ENCODE measurements around the gene CLCNKB.
"Not testable (repeated sequence)": the region's sequence is repeated elsewhere in the genome, so short reads cannot be mapped to it uniquely, and the experiment has no call there.

Gene CLCNKB

DNA sequence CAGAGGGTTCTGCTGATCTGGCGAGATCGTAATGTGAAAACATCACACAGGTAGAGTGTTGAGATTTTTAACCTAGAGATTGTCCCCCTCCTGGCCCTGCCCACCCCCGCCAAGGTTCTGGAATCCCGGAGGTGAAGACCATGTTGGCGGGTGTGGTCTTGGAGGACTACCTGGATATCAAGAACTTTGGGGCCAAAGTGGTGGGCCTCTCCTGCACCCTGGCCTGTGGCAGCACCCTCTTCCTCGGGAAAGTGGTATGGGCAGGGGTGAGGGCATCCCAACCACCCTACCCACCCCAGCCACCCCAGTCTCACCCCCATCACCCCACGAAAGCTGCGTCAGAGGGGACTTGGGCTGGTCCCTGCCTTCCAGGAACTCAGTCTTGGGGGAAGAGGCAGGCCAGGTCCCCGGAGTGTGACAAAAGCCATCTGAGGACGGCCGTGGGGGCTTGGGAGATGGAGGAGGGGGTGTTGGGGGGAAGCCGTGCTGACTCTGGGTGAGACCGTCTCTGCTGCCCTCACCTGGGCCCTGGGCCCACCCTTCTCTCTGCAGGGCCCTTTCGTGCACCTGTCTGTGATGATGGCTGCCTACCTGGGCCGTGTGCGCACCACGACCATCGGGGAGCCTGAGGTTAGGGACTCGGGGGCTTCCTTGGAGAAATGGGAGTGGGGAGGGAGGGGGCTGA, 4.4 kb downstream of the CLCNKB start:
- no peak for DNase-seq
- TF ChIP-seq, protein P1, sequence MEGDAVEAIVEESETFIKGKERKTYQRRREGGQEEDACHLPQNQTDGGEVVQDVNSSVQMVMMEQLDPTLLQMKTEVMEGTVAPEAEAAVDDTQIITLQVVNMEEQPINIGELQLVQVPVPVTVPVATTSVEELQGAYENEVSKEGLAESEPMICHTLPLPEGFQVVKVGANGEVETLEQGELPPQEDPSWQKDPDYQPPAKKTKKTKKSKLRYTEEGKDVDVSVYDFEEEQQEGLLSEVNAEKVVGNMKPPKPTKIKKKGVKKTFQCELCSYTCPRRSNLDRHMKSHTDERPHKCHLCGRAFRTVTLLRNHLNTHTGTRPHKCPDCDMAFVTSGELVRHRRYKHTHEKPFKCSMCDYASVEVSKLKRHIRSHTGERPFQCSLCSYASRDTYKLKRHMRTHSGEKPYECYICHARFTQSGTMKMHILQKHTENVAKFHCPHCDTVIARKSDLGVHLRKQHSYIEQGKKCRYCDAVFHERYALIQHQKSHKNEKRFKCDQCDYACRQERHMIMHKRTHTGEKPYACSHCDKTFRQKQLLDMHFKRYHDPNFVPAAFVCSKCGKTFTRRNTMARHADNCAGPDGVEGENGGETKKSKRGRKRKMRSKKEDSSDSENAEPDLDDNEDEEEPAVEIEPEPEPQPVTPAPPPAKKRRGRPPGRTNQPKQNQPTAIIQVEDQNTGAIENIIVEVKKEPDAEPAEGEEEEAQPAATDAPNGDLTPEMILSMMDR (IDR thresholded peaks at IDR 0.05; ENCODE audit: low read depth, low read length, missing control alignments): no peak
- no peak overlapping the region for H3K4me3 ChIP-seq (ENCODE audit: low read depth, low read length)
- H3K27me3 ChIP-seq (replicated peaks): no peaks in the 10 kb centered on the region
- in situ Hi-C loops (cut with HindIII; ENCODE audit: low pct_ligation_motif_present, low sequenced_read_pairs): no loop called here
- no peaks in the 10 kb centered on the region for H3K36me3 ChIP-seq (replicated peaks)
- no peak overlapping the region for H3K27ac ChIP-seq

DNA sequence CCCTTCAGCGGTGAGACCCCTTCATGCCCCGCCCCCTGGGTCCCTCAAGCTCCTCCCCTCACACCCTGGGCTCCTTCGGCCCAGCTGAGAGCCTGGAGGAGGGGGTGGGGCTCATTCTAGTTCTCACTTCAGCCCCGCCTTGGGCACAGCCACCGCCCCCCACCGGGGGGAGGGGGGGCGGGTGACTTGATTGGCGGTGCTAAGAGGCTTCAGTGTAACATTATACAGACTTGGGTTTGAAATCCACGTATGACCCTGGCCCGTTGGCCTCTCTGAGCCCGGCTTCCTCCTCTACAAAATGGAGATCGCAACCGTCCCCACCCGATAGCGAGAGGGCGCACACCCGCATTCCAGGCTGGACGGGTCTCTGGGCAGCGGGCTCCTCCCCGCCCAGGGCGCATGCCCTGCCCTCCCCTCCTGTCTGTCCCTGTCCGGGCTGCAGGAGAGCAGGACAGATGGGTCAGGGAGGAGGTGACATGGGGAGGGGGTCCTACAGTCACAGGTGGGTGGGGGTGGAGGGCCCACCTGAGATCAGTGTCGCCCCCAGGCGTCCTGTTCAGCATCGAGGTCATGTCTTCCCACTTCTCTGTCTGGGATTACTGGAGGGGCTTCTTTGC, 5.1 kb downstream of the CLCNKB start:
- no peak overlapping the region for H3K27ac ChIP-seq
- no peaks in the 10 kb centered on the region for H3K36me3 ChIP-seq (replicated peaks)
- no peaks in the 10 kb centered on the region for H3K27me3 ChIP-seq (replicated peaks)
- DNase-seq: no peak
- TF ChIP-seq, protein P1 (IDR thresholded peaks at IDR 0.05; ENCODE audit: low read depth, low read length, missing control alignments): no peak
- H3K4me3 ChIP-seq (ENCODE audit: low read depth, low read length): peak overlapping the region; percentile 33
- in situ Hi-C loops (cut with HindIII; ENCODE audit: low pct_ligation_motif_present, low sequenced_read_pairs): no loop called here

DNA sequence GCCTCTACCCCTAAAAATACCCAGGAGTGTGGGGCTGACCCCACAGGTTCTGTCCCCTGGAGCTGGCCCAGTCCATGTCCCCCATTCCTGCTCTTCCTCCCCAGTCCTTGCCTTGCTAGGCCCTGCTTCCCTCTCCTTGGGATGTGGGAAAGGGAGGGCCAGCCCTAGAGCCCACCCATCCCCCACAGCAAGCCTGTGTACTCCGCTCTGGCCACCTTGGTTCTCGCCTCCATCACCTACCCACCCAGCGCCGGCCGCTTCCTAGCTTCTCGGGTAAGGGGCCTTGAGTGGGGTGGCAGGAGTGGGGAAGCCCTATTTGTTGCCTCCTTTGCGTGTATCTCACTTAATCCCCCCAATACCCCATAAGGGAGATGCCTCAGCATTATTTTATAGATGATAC, 6.7 kb downstream of the CLCNKB start:
- in situ Hi-C loops (cut with HindIII; ENCODE audit: low pct_ligation_motif_present, low sequenced_read_pairs): no loop called here
- H3K36me3 ChIP-seq (replicated peaks): no peaks in the 10 kb centered on the region
- TF ChIP-seq, protein P1 (IDR thresholded peaks at IDR 0.05; ENCODE audit: low read depth, low read length, missing control alignments): no peak
- H3K4me3 ChIP-seq (ENCODE audit: low read depth, low read length): no peak overlapping the region
- DNase-seq: no peak
- no peaks in the 10 kb centered on the region for H3K27me3 ChIP-seq (replicated peaks)
- H3K27ac ChIP-seq: no peak overlapping the region

DNA sequence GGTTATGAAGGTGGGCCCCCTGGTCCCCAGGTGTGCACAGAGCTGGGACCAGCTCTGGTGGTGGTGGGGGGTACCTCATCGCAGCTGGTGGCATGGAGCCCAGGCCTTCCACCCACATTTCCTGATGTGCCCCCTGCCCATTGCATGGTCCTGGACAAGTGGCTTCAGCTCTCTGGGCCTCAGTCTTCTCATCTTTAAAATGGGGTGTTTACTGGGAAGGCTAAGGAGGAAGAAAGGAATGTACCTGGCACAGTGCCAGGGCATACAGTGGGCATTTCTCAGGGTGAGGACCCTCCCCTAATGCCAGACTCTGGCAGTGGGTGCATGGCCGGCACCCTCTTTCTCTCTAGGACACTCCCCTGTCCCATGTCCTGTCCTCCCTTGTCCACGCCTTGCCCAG, 7.5 kb downstream of the CLCNKB start:
- no peak overlapping the region for H3K27ac ChIP-seq
- TF ChIP-seq, protein P1 (IDR thresholded peaks at IDR 0.05; ENCODE audit: low read depth, low read length, missing control alignments): no peak
- in situ Hi-C loops (cut with HindIII; ENCODE audit: low pct_ligation_motif_present, low sequenced_read_pairs): no loop called here
- no peaks in the 10 kb centered on the region for H3K36me3 ChIP-seq (replicated peaks)
- no peak for DNase-seq
- H3K27me3 ChIP-seq (replicated peaks): no peaks in the 10 kb centered on the region
- H3K4me3 ChIP-seq (ENCODE audit: low read depth, low read length): no peak overlapping the region

GRCh38 chr1:16051949-16052348, 8.4 kb downstream of the CLCNKB start:
- DNase-seq; H3K4me3 ChIP-seq (ENCODE audit: low read depth, low read length); H3K27ac ChIP-seq; H3K27me3 ChIP-seq (replicated peaks); in situ Hi-C loops (cut with HindIII; ENCODE audit: low pct_ligation_motif_present, low sequenced_read_pairs); H3K36me3 ChIP-seq (replicated peaks): not testable (repeated sequence)

- in situ Hi-C loops (cut with HindIII; ENCODE audit: low pct_ligation_motif_present, low sequenced_read_pairs): no loop called here
- H3K4me3 ChIP-seq (ENCODE audit: low read depth, low read length): no peak overlapping the region
- no peak overlapping the region for H3K27ac ChIP-seq
- no peaks in the 10 kb centered on the region for H3K36me3 ChIP-seq (replicated peaks)
- TF ChIP-seq, protein P1 (IDR thresholded peaks at IDR 0.05; ENCODE audit: low read depth, low read length, missing control alignments): no peak
- H3K27me3 ChIP-seq (replicated peaks): peaks cover 2% of the 10 kb centered on the region
- no peak for DNase-seq
These were observed 10.4 kb downstream of the CLCNKB start for GRCh38 chr1:16053781-16054502.
